Smooth muscle cell (in vitro differentiated cells): ENCODE measurements around the gene LDB3. TPM values are rescaled to one million over a fixed set of nuclear protein-coding genes. Genes with fewer than 3 reads are reported as not detected.

Source experiments
- DNase-seq: peaks from one replicate; lab custom pipeline; 2025; ENCODE audit not compliant: unreplicated experiment; lab: John Stamatoyannopoulos, UW
- H2AFZ ChIP-seq: fragments of 200-600 bp; sonication (generic); 2 replicates; pipeline ENCODE4 v1.6.0; 2016; ENCODE audit warnings: antibody characterized with exemption, low read depth, mild to moderate bottlenecking
- H3F3A ChIP-seq: fragments of 200-600 bp; sonication (generic); 2 replicates; pipeline ENCODE4 v1.6.0; 2017; ENCODE audit warnings: antibody characterized with exemption, low read depth
- H3K27ac ChIP-seq: fragments of 200-600 bp; sonication (generic); 2 replicates; pipeline ENCODE4 v1.5.1; 2016; ENCODE audit warnings: low read depth, mild to moderate bottlenecking
- H3K27me3 ChIP-seq: fragments of 200-600 bp; sonication (generic); 2 replicates; pipeline ENCODE4 v1.6.1; 2016; ENCODE audit warnings: low read depth, mild to moderate bottlenecking
- H3K36me3 ChIP-seq: fragments of 200-600 bp; sonication (generic); 2 replicates; pipeline ENCODE4 v1.5.1; 2016; ENCODE audit warnings: low read depth
- H3K4me1 ChIP-seq: fragments of 200-600 bp; sonication (generic); 2 replicates; pipeline ENCODE4 v1.5.1; 2016; ENCODE audit warnings: low read depth
- H3K4me2 ChIP-seq: fragments of 200-600 bp; sonication (generic); 2 replicates; pipeline ENCODE4 v1.6.0; 2016; ENCODE audit warnings: mild to moderate bottlenecking
- H3K4me3 ChIP-seq: fragments of 200-600 bp; sonication (generic); 2 replicates; pipeline ENCODE4 v1.5.1; 2016; ENCODE audit warnings: mild to moderate bottlenecking
- H3K79me2 ChIP-seq: fragments of 200-600 bp; sonication (generic); 2 replicates; pipeline ENCODE4 v1.6.0; 2016; ENCODE audit warnings: low read depth, mild to moderate bottlenecking
- H3K9ac ChIP-seq: fragments of 200-600 bp; sonication (generic); 2 replicates; pipeline ENCODE4 v1.6.0; 2016; ENCODE audit warnings: low read depth
- H3K9me3 ChIP-seq: fragments of 200-600 bp; sonication (generic); replicated peaks from 2 replicates; pipeline ENCODE4 v1.5.1; 2016; ENCODE audit warnings: low read depth
- H4K20me1 ChIP-seq: fragments of 200-600 bp; sonication (generic); 2 replicates; pipeline ENCODE4 v1.6.0; 2016; ENCODE audit warnings: low read depth
- CTCF ChIP-seq: fragments of 200-600 bp; sonication (generic); IDR thresholded peaks from 2 replicates; pipeline ENCODE4 v1.5.1; 2017; ENCODE audit warnings: borderline replicate concordance, mild to moderate bottlenecking, antibody characterized with exemption; ENCODE audit not compliant: insufficient read depth, poor library complexity, severe bottlenecking
- WGBS: methylation state at CpG from one replicate; pipeline ENCODE4 v1.1.7; 2016; ENCODE audit warnings: low lambda C conversion rate; 5-methylcytosine and 5-hydroxymethylcytosine counted together
- polyA plus RNA-seq: library from polyadenylated mRNA; unstranded; fragments of >200 nt; fragmentation: Nextera tagmentation; extraction: Ambion mirVana; gene quantifications from 2 replicates; pipeline ENCODE4 v1.2.1, GENCODE V29; 2016
- total RNA-seq: library from RNA; depleted of rRNA; stranded (reverse); fragments of >200 nt; gene quantifications from 2 replicates; pipeline ENCODE4 v1.2.3, GENCODE V29; 2014

The LDB3 gene
- total and polyA plus RNA-seq, 2 experiments from 2014 or later, result 0.31 to 0.61 TPM

- Histone ChIP-seq H3K4me2 (no peak overlapping the region), H3K27ac (no peak overlapping the region), H3K27me3 (no peaks in the 10 kb centered on the region), H3K79me2 (no peaks in the 10 kb centered on the region), H3K36me3 (no peaks in the 10 kb centered on the region), H4K20me1 (no peaks in the 10 kb centered on the region), H3K9ac (no peak overlapping the region), H3K4me1 (peaks cover 10% of the 10 kb centered on the region), H3F3A (no peaks in the 10 kb centered on the region), H3K9me3 (no peaks in the 10 kb centered on the region), H2AFZ (no peak overlapping the region), H3K4me3 (no peak overlapping the region)
- DNase-seq, result no peak
- TF ChIP-seq CTCF, result no peak
- 77% methylated on average over 13 of the region's 13 CpGs for WGBS
Measured at GRCh38 chr10:86664341-86665217, 3.7 kb upstream of the LDB3 start.

DNA sequence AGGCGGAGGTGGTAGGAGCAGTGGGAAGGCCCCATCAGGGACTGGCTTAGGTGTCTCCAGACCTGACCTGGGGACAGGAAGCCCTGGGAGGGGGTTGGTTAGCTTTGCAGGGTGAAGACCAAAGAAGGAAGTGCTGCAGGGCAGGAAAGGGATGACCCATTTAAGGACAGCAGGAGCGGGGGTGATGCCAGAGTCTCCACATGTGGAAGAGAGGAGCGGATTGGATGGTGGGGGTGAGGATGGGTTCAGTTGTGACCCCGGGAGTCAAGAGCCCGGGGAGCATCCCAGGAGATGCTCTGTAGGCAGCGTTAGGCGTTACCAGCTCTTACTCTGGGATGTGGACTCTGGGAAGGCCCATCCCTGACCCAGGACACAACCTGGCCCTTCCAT, 3.1 kb upstream of the LDB3 start:
- peaks cover 10% of the 10 kb centered on the region for H3K4me1 ChIP-seq
- H4K20me1 ChIP-seq, result no peaks in the 10 kb centered on the region
- H3K4me3 ChIP-seq, result no peak overlapping the region
- no peak for DNase-seq
- H3K4me2 ChIP-seq, result no peak overlapping the region
- no peaks in the 10 kb centered on the region for H3K79me2 ChIP-seq
- no peaks in the 10 kb centered on the region for H3K27me3 ChIP-seq
- no peak overlapping the region for H3K9ac ChIP-seq
- no peak for TF ChIP-seq CTCF
- H3F3A ChIP-seq, result no peaks in the 10 kb centered on the region
- H2AFZ ChIP-seq, result no peak overlapping the region
- no peaks in the 10 kb centered on the region for H3K36me3 ChIP-seq
- no peaks in the 10 kb centered on the region for H3K9me3 ChIP-seq
- WGBS, result 90% methylated on average over 7 of the region's 7 CpGs
- H3K27ac ChIP-seq, result no peak overlapping the region

DNA sequence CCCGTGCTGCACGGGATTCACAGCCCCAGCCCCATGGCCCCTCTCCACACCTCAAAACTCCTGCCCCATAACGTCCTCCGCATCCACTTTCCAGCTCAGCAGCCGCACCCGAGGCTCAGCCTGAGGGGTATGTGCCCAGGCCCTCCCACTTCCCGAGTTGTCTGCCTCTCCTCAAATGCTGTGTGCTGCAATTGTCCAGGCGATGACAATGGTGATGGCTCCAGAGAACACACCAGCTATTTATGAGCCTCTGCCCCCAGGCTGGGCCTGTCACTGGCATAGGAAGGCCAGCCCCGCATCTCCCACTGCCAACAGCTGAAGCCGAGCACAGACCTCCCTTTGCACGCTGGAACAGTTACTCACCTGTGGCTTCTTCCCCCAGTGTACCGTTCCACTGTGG, 2.4 kb upstream of the LDB3 start:
- Histone ChIP-seq H3K4me1 (peaks cover 10% of the 10 kb centered on the region), H3F3A (no peaks in the 10 kb centered on the region), H3K9ac (no peak overlapping the region), H3K4me2 (no peak overlapping the region), H3K27ac (no peak overlapping the region), H3K27me3 (no peaks in the 10 kb centered on the region), H3K9me3 (no peaks in the 10 kb centered on the region), H3K36me3 (no peaks in the 10 kb centered on the region), H2AFZ (no peak overlapping the region), H3K4me3 (no peak overlapping the region), H4K20me1 (no peaks in the 10 kb centered on the region), H3K79me2 (no peaks in the 10 kb centered on the region)
- no peak for DNase-seq
- WGBS, result 61% methylated on average over 12 of the region's 12 CpGs
- TF ChIP-seq CTCF, result no peak

DNA sequence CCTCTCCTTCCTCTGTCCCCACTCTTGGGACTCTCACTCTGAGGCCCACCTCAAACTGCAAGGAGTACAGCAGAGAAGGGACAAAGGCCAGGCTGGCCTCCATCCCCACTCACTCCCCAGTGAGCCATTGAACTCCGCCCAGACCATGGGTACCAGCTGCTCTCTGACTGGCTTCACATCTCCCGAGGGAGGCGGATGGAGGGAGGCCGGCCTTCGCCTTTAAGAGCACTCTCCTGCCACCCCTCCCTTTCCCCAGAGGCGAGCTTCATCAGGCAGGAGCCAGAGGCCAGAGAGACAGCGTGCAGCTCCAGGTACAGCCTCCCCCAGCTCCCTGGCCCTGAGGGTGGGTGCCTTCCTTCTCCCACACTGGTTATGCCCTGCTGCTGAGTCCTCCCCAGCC, 1.8 kb upstream of the LDB3 start:
- Histone ChIP-seq H3K27ac (no peak overlapping the region), H3K79me2 (no peaks in the 10 kb centered on the region), H3K4me2 (no peak overlapping the region), H4K20me1 (no peaks in the 10 kb centered on the region), H3K27me3 (no peaks in the 10 kb centered on the region), H3K4me3 (no peak overlapping the region), H3K4me1 (peaks cover 10% of the 10 kb centered on the region), H2AFZ (no peak overlapping the region), H3K9me3 (no peaks in the 10 kb centered on the region), H3K36me3 (no peaks in the 10 kb centered on the region), H3K9ac (no peak overlapping the region), H3F3A (no peaks in the 10 kb centered on the region)
- TF ChIP-seq CTCF, result no peak
- DNase-seq, result no peak
- 93% methylated on average over 7 of the region's 7 CpGs for WGBS
